ENCODE data around the gene UPK3BL1.
"Not testable (repeated sequence)": the region's sequence is repeated elsewhere in the genome, so short reads cannot be mapped to it uniquely, and the experiment has no call there.

The UPK3BL1 gene

GRCh38 chr7:102642691-102643090, at the start of gene UPK3BL1:
UPK3BL1 (minus strand) TSS chr7:102642791; CDS start chr7:102642741, 50 bp downstream.
- not testable (repeated sequence) for DNase-seq

- DNase-seq: not testable (repeated sequence)
These were observed 48.0 kb upstream of the UPK3BL1 start for GRCh38 chr7:102690602-102691001.

- not testable (repeated sequence) for DNase-seq
These were observed 47.1 kb upstream of the UPK3BL1 start for GRCh38 chr7:102689436-102690282.

GRCh38 chr7:102688299-102689036, 45.9 kb upstream of the UPK3BL1 start:
- DNase-seq: not testable (repeated sequence)

GRCh38 chr7:102682560-102682959, 40.0 kb upstream of the UPK3BL1 start:
- DNase-seq: not testable (repeated sequence)

- DNase-seq: not testable (repeated sequence)
These were observed 38.2 kb upstream of the UPK3BL1 start for GRCh38 chr7:102680780-102681179.

GRCh38 chr7:102675545-102675944, 33.0 kb upstream of the UPK3BL1 start:
- DNase-seq: not testable (repeated sequence)

GRCh38 chr7:102673447-102674067, 31.0 kb upstream of the UPK3BL1 start:
- DNase-seq: not testable (repeated sequence)

GRCh38 chr7:102671956-102672307, 29.3 kb upstream of the UPK3BL1 start:
- not testable (repeated sequence) for DNase-seq

- DNase-seq: not testable (repeated sequence)
These were observed 28.8 kb upstream of the UPK3BL1 start, which contains the start of gene POLR2J2 for GRCh38 chr7:102671166-102671955. POLR2J2 (minus strand) TSS chr7:102671663; CDS start chr7:102671601, 62 bp downstream.

GRCh38 chr7:102667523-102667922, 24.9 kb upstream of the UPK3BL1 start:
- DNase-seq: not testable (repeated sequence)

GRCh38 chr7:102666850-102667249, 24.3 kb upstream of the UPK3BL1 start:
- not testable (repeated sequence) for DNase-seq

- DNase-seq: not testable (repeated sequence)
These were observed 22.2 kb upstream of the UPK3BL1 start for GRCh38 chr7:102664765-102665164.

GRCh38 chr7:102649924-102650323, 7.3 kb upstream of the UPK3BL1 start, which contains the start of gene SPDYE2B:
SPDYE2B (plus strand) TSS chr7:102650319; CDS start chr7:102652349, 2,030 bp downstream.
- not testable (repeated sequence) for DNase-seq

GRCh38 chr7:102647813-102648212, 5.2 kb upstream of the UPK3BL1 start:
- DNase-seq: not testable (repeated sequence)

- not testable (repeated sequence) for DNase-seq
These were observed 813 bp upstream of the UPK3BL1 start for GRCh38 chr7:102643404-102643803.

- DNase-seq: not testable (repeated sequence)
These were observed 3.7 kb downstream of the UPK3BL1 start for GRCh38 chr7:102638848-102639247.

- not testable (repeated sequence) for DNase-seq
These were observed 5.6 kb downstream of the UPK3BL1 start for GRCh38 chr7:102636956-102637355.

GRCh38 chr7:102635354-102635753, 7.2 kb downstream of the UPK3BL1 start:
- DNase-seq: not testable (repeated sequence)

- not testable (repeated sequence) for DNase-seq
These were observed 8.3 kb downstream of the UPK3BL1 start for GRCh38 chr7:102634299-102634698.

- not testable (repeated sequence) for DNase-seq
These were observed 12.0 kb downstream of the UPK3BL1 start for GRCh38 chr7:102630622-102631021.
